ENCODE data around the gene GPR176. TPM values are rescaled to one million over a fixed set of nuclear protein-coding genes. Genes with fewer than 3 reads are reported as not detected.

GPR176 gene
- total RNA-seq, 1 donor from 2014 or later: 0.23 TPM

Other genes with a start within 250 kb of the GPR176 start
- 0.26 and 0.34 TPM in 2 replicates for gene FSIP1, start 137.4 kb downstream of the GPR176 start, total RNA-seq
- 51.5 and 54.2 TPM in 2 replicates for gene EIF2AK4, start 13.8 kb upstream of the GPR176 start, total RNA-seq
- 144 and 147 TPM in 2 replicates for gene SRP14, start 118.9 kb upstream of the GPR176 start, total RNA-seq
- gene BMF, start 188.6 kb upstream of the GPR176 start, total RNA-seq: 10.1 and 16.5 TPM in 2 replicates
- 71.0 and 76.1 TPM in 2 replicates for gene BUB1B, start 240.8 kb upstream of the GPR176 start, total RNA-seq